Ishikawa (cell line): ENCODE data around the gene LRRC32.

ENCODE experiments used
- CEBPB ChIP-seq: IDR thresholded peaks from 2 replicates; pipeline ENCODE4 v1.6.1; 2012
- CREB1 ChIP-seq: IDR thresholded peaks from 2 replicates; pipeline ENCODE4 v1.6.1; 2012; ENCODE audit warnings: low read depth
- EGR1 ChIP-seq: IDR thresholded peaks from 2 replicates; pipeline ENCODE4 v1.6.1; 2012
- EP300 ChIP-seq: IDR thresholded peaks from 2 replicates; pipeline ENCODE4 v1.6.1; 2012; ENCODE audit warnings: borderline replicate concordance
- FOXM1 ChIP-seq: IDR thresholded peaks from 2 replicates; pipeline ENCODE4 v1.6.1; 2012; ENCODE audit warnings: low read depth, borderline replicate concordance
- MAX ChIP-seq: IDR thresholded peaks from 2 replicates; pipeline ENCODE4 v1.6.1; 2012
- NFIC ChIP-seq: IDR thresholded peaks from 2 replicates; pipeline ENCODE4 v1.6.1; 2012
- RAD21 ChIP-seq: IDR thresholded peaks from 2 replicates; pipeline ENCODE4 v1.6.1; 2012; ENCODE audit warnings: low read depth
- REST ChIP-seq: IDR thresholded peaks from 2 replicates; pipeline ENCODE4 v1.6.1; 2012; ENCODE audit warnings: low read depth, mild to moderate bottlenecking
- TAF1 ChIP-seq: IDR thresholded peaks from 2 replicates; pipeline ENCODE4 v1.6.1; 2012; ENCODE audit warnings: low read depth, mild to moderate bottlenecking
- TCF12 ChIP-seq: IDR thresholded peaks from 2 replicates; pipeline ENCODE4 v1.6.1; 2012; ENCODE audit warnings: low read depth
- TEAD4 ChIP-seq: IDR thresholded peaks from 2 replicates; pipeline ENCODE4 v1.6.1; 2012
- USF1 ChIP-seq: IDR thresholded peaks from 2 replicates; pipeline ENCODE4 v1.6.1; 2012
- YY1 ChIP-seq: IDR thresholded peaks from 2 replicates; pipeline ENCODE4 v1.6.1; 2012; ENCODE audit warnings: low read depth
- ZBTB7A ChIP-seq: IDR thresholded peaks from 2 replicates; pipeline ENCODE4 v1.6.1; 2012; ENCODE audit warnings: low read depth

LRRC32 gene

GRCh38 chr11:76614471-76615179 lies 55.9 kb downstream of the LRRC32 start:
- TF ChIP-seq TCF12 (no peak), CREB1 (no peak), ZBTB7A (no peak), YY1 (no peak), CEBPB (no peak), FOXM1 (no peak), EGR1 (no peak), TEAD4 (no peak), USF1 (no peak), TAF1 (no peak), REST (no peak), NFIC (no peak), MAX (no peak), EP300 (no peak), RAD21 (no peak)

- no peak for TF ChIP-seq CREB1
Measured at GRCh38 chr11:76613901-76614300, 56.6 kb downstream of the LRRC32 start.

- TF ChIP-seq YY1 (no peak), CEBPB (no peak), MAX (no peak), CREB1 (no peak), TAF1 (no peak), TCF12 (no peak), EP300 (no peak), ZBTB7A (no peak), REST (no peak), TEAD4 (no peak), FOXM1 (no peak), USF1 (no peak), RAD21 (no peak), NFIC (no peak), EGR1 (no peak)
Measured at GRCh38 chr11:76612226-76612625, 58.3 kb downstream of the LRRC32 start.

GRCh38 chr11:76610871-76611475 lies 59.6 kb downstream of the LRRC32 start:
- TF ChIP-seq CEBPB, result no peak
- TF ChIP-seq ZBTB7A, result no peak
- TF ChIP-seq MAX, result no peak
- no peak for TF ChIP-seq TEAD4
- no peak for TF ChIP-seq NFIC
- TF ChIP-seq RAD21, result no peak

- TF ChIP-seq TAF1, result no peak
- TF ChIP-seq CEBPB, result no peak
- TF ChIP-seq CREB1, result no peak
- no peak for TF ChIP-seq EGR1
- no peak for TF ChIP-seq FOXM1
- TF ChIP-seq EP300, result no peak
- TF ChIP-seq ZBTB7A, result no peak
- TF ChIP-seq REST, result no peak
- no peak for TF ChIP-seq USF1
- no peak for TF ChIP-seq YY1
- no peak for TF ChIP-seq RAD21
- no peak for TF ChIP-seq NFIC
- TF ChIP-seq MAX, result no peak
- TF ChIP-seq TEAD4, result no peak
- TF ChIP-seq TCF12, result no peak
Measured at GRCh38 chr11:76610371-76610770, 60.2 kb downstream of the LRRC32 start.
